HCT116 (cell line): Measurements from ENCODE around the gene FAT2.

Experiments
- EZH2 ChIP-seq: fragments of 200-600 bp; sonication (generic); IDR thresholded peaks from 2 replicates; pipeline ENCODE4 v1.6.1; 2017; ENCODE audit warnings: antibody characterized with exemption, mixed run types
- JUND ChIP-seq: IDR thresholded peaks from 2 replicates; pipeline ENCODE4 v1.6.1; 2012
- POLR2A ChIP-seq: IDR thresholded peaks from 2 replicates; pipeline ENCODE4 v1.7.0; 2011; ENCODE audit warnings: borderline replicate concordance; ENCODE audit not compliant: insufficient read depth, insufficient read length; ENCODE audit errors: extremely low read depth
- POLR2AphosphoS5 ChIP-seq: IDR thresholded peaks from 2 replicates; pipeline ENCODE4 v1.6.1; 2011; ENCODE audit warnings: mild to moderate bottlenecking, low read depth, low read length, moderate library complexity
- RAD21 ChIP-seq: IDR thresholded peaks from 2 replicates; pipeline ENCODE4 v1.6.1; 2012; ENCODE audit warnings: low read depth, mild to moderate bottlenecking
- SRF ChIP-seq: IDR thresholded peaks from 2 replicates; pipeline ENCODE4 v1.6.1; 2012; ENCODE audit warnings: low read depth
- ZFX ChIP-seq: fragments of 450-650 bp; IDR thresholded peaks from 2 replicates; pipeline ENCODE4 v1.6.1; 2017
- ZNF274 ChIP-seq: fragments of 200-500 bp; sonication (Bioruptor generic); IDR thresholded peaks from 2 replicates; pipeline ENCODE4 v1.6.1; 2014; ENCODE audit warnings: mild to moderate bottlenecking, low read depth, low read length, inconsistent platforms
- TF ChIP-seq, protein P1 (sequence below), 3 experiments: fragments of 200-600 bp in 1 of 3; sonication (generic) in 1 of 3; IDR thresholded peaks in 2 of 3; conservative IDR thresholded peaks in 1 of 3; 2 replicates each; pipeline ENCODE4 v1.5.1; 2012 to 2017; ENCODE audit warnings: low read depth in 2 of 3, low read length in 2 of 3, antibody characterized with exemption in 1 of 3, borderline replicate concordance in 1 of 3, control low read depth in 1 of 3, mild to moderate bottlenecking in 1 of 3, mixed read lengths in 1 of 3, mixed run types in 1 of 3, moderate library complexity in 1 of 3; ENCODE audit not compliant: insufficient read depth in 1 of 3
- TF ChIP-seq, protein P2 (sequence below): IDR thresholded peaks from 2 replicates; pipeline ENCODE4 v1.6.1; 2012; ENCODE audit warnings: low read depth

DNA sequence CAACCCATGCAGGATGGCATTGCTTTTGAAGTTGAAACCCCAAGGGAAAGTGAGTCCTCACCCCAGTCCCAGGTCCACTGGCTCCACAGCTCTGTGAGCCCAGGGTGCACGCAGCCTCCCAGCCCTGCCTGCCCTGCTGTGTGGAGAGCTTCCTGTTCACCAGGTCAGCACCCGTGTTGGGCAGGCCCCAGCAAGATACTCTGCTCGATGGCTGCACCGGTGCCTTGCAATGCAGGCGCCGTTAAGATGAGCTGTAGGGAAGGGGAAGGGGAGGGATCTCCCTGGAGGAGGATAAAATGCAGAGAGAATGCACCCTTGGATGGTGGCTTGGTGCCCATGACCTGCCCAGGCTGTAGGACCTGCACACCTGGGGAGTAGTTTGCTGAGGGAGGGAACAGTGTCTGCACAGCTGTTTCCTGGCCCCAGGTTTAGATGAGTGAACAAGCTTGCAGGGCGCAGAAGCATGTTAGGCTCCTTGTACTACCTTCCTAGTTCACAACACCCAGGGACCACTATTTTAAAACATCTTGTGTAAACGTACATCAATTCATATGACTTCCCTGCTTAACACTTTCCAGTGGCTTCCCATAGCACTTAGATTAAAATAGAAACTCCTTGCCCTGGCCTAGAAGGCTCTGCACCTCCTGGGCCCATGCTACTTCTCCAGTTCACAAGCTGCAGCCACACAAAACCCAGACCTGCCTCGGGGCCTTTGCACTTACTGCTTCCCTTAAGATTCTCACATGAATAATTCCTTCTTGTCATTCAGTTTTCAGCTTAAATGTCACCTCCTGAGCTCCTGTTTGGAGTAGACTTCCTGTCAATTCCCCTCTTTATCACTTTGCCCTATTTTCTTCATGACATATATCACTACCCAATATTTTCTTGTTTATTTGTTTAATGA, 19.6 kb downstream of the FAT2 start:
- TF ChIP-seq POLR2AphosphoS5, result no peak
- TF ChIP-seq, protein P1, sequence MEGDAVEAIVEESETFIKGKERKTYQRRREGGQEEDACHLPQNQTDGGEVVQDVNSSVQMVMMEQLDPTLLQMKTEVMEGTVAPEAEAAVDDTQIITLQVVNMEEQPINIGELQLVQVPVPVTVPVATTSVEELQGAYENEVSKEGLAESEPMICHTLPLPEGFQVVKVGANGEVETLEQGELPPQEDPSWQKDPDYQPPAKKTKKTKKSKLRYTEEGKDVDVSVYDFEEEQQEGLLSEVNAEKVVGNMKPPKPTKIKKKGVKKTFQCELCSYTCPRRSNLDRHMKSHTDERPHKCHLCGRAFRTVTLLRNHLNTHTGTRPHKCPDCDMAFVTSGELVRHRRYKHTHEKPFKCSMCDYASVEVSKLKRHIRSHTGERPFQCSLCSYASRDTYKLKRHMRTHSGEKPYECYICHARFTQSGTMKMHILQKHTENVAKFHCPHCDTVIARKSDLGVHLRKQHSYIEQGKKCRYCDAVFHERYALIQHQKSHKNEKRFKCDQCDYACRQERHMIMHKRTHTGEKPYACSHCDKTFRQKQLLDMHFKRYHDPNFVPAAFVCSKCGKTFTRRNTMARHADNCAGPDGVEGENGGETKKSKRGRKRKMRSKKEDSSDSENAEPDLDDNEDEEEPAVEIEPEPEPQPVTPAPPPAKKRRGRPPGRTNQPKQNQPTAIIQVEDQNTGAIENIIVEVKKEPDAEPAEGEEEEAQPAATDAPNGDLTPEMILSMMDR (IDR thresholded peaks at IDR 0.05 in 2 of 3, conservative IDR thresholded peaks at IDR 0.05 in 1 of 3; ENCODE audit: borderline replicate concordance in 1 of 3, insufficient read depth in 1 of 3, low read depth in 2 of 3, low read length in 2 of 3), result no peak
- no peak for TF ChIP-seq POLR2A
- TF ChIP-seq JUND, result no peak
- TF ChIP-seq, protein P2, sequence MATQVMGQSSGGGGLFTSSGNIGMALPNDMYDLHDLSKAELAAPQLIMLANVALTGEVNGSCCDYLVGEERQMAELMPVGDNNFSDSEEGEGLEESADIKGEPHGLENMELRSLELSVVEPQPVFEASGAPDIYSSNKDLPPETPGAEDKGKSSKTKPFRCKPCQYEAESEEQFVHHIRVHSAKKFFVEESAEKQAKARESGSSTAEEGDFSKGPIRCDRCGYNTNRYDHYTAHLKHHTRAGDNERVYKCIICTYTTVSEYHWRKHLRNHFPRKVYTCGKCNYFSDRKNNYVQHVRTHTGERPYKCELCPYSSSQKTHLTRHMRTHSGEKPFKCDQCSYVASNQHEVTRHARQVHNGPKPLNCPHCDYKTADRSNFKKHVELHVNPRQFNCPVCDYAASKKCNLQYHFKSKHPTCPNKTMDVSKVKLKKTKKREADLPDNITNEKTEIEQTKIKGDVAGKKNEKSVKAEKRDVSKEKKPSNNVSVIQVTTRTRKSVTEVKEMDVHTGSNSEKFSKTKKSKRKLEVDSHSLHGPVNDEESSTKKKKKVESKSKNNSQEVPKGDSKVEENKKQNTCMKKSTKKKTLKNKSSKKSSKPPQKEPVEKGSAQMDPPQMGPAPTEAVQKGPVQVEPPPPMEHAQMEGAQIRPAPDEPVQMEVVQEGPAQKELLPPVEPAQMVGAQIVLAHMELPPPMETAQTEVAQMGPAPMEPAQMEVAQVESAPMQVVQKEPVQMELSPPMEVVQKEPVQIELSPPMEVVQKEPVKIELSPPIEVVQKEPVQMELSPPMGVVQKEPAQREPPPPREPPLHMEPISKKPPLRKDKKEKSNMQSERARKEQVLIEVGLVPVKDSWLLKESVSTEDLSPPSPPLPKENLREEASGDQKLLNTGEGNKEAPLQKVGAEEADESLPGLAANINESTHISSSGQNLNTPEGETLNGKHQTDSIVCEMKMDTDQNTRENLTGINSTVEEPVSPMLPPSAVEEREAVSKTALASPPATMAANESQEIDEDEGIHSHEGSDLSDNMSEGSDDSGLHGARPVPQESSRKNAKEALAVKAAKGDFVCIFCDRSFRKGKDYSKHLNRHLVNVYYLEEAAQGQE, result no peak
- no peak for TF ChIP-seq SRF
- no peak for TF ChIP-seq RAD21
- TF ChIP-seq ZFX, result no peak
- no peak for TF ChIP-seq ZNF274
- no peak for TF ChIP-seq EZH2
